HL-60 (cell line): Measurements from ENCODE around the gene SEC24A.

ENCODE experiments used
- DNase-seq, 2 experiments: peaks; one replicate each; pipeline ENCODE4 v3.0.0-alpha.2; 2010 to 2020; ENCODE audit warnings: low read depth in 1 of 2, low spot score in 1 of 2
- H3K27ac ChIP-seq: fragments of 250-450 bp; sonication (Bioruptor Pico); replicated peaks from 2 replicates; pipeline ENCODE4 v1.5.1; 2020; ENCODE audit warnings: mild to moderate bottlenecking, moderate library complexity
- H3K27me3 ChIP-seq: fragments of 250-450 bp; sonication (Bioruptor Pico); 2 replicates; pipeline ENCODE4 v1.5.1; 2021; ENCODE audit warnings: mild to moderate bottlenecking, moderate library complexity; ENCODE audit not compliant: insufficient read depth, poor library complexity, severe bottlenecking
- H3K4me3 ChIP-seq: replicated peaks from 2 replicates; pipeline ENCODE4 v1.5.1; 2011; ENCODE audit warnings: mild to moderate bottlenecking, control low read depth, low read length; ENCODE audit not compliant: insufficient read depth
- CTCF ChIP-seq: IDR thresholded peaks from one replicate; pipeline ENCODE4 v1.5.1; 2011; ENCODE audit warnings: low read length, control low read depth, inconsistent platforms; ENCODE audit not compliant: insufficient read depth
- GABPA ChIP-seq: IDR thresholded peaks from 2 replicates; pipeline ENCODE4 v1.6.1; 2012; ENCODE audit warnings: low read depth
- POLR2AphosphoS5 ChIP-seq: IDR thresholded peaks from 2 replicates; pipeline ENCODE4 v1.6.1; 2012; ENCODE audit warnings: low read depth
- REST ChIP-seq: IDR thresholded peaks from 2 replicates; pipeline ENCODE4 v1.6.1; 2012; ENCODE audit warnings: low read depth; ENCODE audit not compliant: insufficient replicate concordance
- SPI1 ChIP-seq: IDR thresholded peaks from 2 replicates; pipeline ENCODE4 v1.6.1; 2012; ENCODE audit warnings: low read depth, mild to moderate bottlenecking, borderline replicate concordance

Gene SEC24A

GRCh38 chr5:134604908-134605307, 43.7 kb upstream of the SEC24A start:
- Histone ChIP-seq H3K4me3 (no peak overlapping the region), H3K27ac (no peak overlapping the region), H3K27me3 (no peaks in the 10 kb centered on the region)
- no peak for TF ChIP-seq POLR2AphosphoS5
- TF ChIP-seq GABPA = no peak
- TF ChIP-seq REST = no peak
- no peak for TF ChIP-seq SPI1
- TF ChIP-seq CTCF = no peak
- DNase-seq = no peak

- no peak overlapping the region for H3K4me3 ChIP-seq
- H3K27ac ChIP-seq = no peak overlapping the region
- TF ChIP-seq GABPA = no peak
- TF ChIP-seq POLR2AphosphoS5 = no peak
- TF ChIP-seq CTCF = no peak
- TF ChIP-seq SPI1 = no peak
- TF ChIP-seq REST = no peak
- H3K27me3 ChIP-seq = no peaks in the 10 kb centered on the region
- DNase-seq = no peak
Measured at GRCh38 chr5:134606726-134607125, 41.9 kb upstream of the SEC24A start.

- TF ChIP-seq SPI1 (no peak), REST (no peak), GABPA (no peak), CTCF (no peak), POLR2AphosphoS5 (no peak)
- Histone ChIP-seq H3K4me3 (no peak overlapping the region), H3K27ac (no peak overlapping the region), H3K27me3 (no peaks in the 10 kb centered on the region)
- DNase-seq = no peak
Measured at GRCh38 chr5:134608555-134608954, 40.0 kb upstream of the SEC24A start.
